ENCODE data around the gene PLA2G2E.
"Not testable (repeated sequence)": the region's sequence is repeated elsewhere in the genome, so short reads cannot be mapped to it uniquely, and the experiment has no call there.

The PLA2G2E gene

GRCh38 chr1:19884312-19884711 is 39.1 kb downstream of the PLA2G2E start:
- no peak for DNase-seq (ENCODE audit: low read depth in 1 of 2, low spot score in 1 of 2)

- peak; percentile 83 to 97 for DNase-seq (ENCODE audit: low read depth in 1 of 2, low spot score in 1 of 2)
These were observed 41.0 kb downstream of the PLA2G2E start, which contains the start of gene OTUD3 for GRCh38 chr1:19882111-19883071. Gene OTUD3, plus strand, starts transcription at chr1:19882395. Its CDS starts 119 bp downstream, at chr1:19882514.

GRCh38 chr1:19880841-19881240 is 42.6 kb downstream of the PLA2G2E start:
- not testable (repeated sequence) for DNase-seq (ENCODE audit: low read depth in 1 of 2, low spot score in 1 of 2)

- DNase-seq (ENCODE audit: low read depth in 1 of 2, low spot score in 1 of 2), result no peak
These were observed 43.8 kb downstream of the PLA2G2E start for GRCh38 chr1:19879661-19880060.

- DNase-seq (ENCODE audit: low read depth in 1 of 2, low spot score in 1 of 2), result no peak
These were observed 44.2 kb downstream of the PLA2G2E start for GRCh38 chr1:19879227-19879626.

- no peak for DNase-seq (ENCODE audit: low read depth in 1 of 2, low spot score in 1 of 2)
These were observed 44.8 kb downstream of the PLA2G2E start for GRCh38 chr1:19878637-19878985.

- DNase-seq (ENCODE audit: low read depth in 1 of 2, low spot score in 1 of 2), result no peak
These were observed 45.4 kb downstream of the PLA2G2E start for GRCh38 chr1:19877821-19878636.

- no peak for DNase-seq (ENCODE audit: low read depth in 1 of 2, low spot score in 1 of 2)
These were observed 46.2 kb downstream of the PLA2G2E start for GRCh38 chr1:19877181-19877750.

GRCh38 chr1:19872190-19872589 is 51.2 kb downstream of the PLA2G2E start:
- DNase-seq (ENCODE audit: low read depth in 1 of 2, low spot score in 1 of 2), result no peak

Measured in activated CD4-positive, alpha-beta T cell treated with anti-CD3 and anti-CD28 coated beads, Interleukin-2, amount 50 U/mL, for 24 hours (primary cell).